Keratinocyte (primary cell): Measurements from ENCODE around the gene TAB2. TPM values are rescaled to one million over a fixed set of nuclear protein-coding genes. Genes with fewer than 3 reads are reported as not detected.

Source experiments
- DNase-seq: peaks from one replicate; pipeline ENCODE4 v3.0.0-alpha.2; 2011; ENCODE audit warnings: low read depth, missing footprints, low spot score
- FAIRE-seq: peaks from 2 replicates; lab custom pipeline; 2011; peaks lifted over from hg19 to GRCh38; lab: Jason Lieb, UNC
- H2AFZ ChIP-seq: 2 replicates; pipeline ENCODE4 v1.6.0; 2012; ENCODE audit warnings: low read length, control low read depth, inconsistent platforms; ENCODE audit not compliant: control insufficient read depth
- H3K27ac ChIP-seq: 2 replicates; pipeline ENCODE4 v1.5.1; 2011; ENCODE audit warnings: low read length; ENCODE audit not compliant: control insufficient read depth, insufficient read depth
- H3K27me3 ChIP-seq: 3 replicates; pipeline ENCODE4 v1.6.0; 2011; ENCODE audit warnings: low read length; ENCODE audit not compliant: control insufficient read depth, insufficient read depth; ENCODE audit errors: extremely low read depth
- H3K36me3 ChIP-seq, 2 experiments: 2 replicates in 1 of 2; 3 replicates in 1 of 2; pipeline ENCODE4 v1.5.1; 2011; ENCODE audit warnings: low read length in 2 of 2, mild to moderate bottlenecking in 1 of 2; ENCODE audit not compliant: control insufficient read depth in 2 of 2, insufficient read depth in 2 of 2; ENCODE audit errors: extremely low read depth in 1 of 2
- H3K4me1 ChIP-seq: 3 replicates; pipeline ENCODE4 v1.5.1; 2011; ENCODE audit warnings: low read length; ENCODE audit not compliant: control insufficient read depth, insufficient read depth; ENCODE audit errors: extremely low read depth
- H3K4me2 ChIP-seq: 3 replicates; pipeline ENCODE4 v1.6.0; 2011; ENCODE audit warnings: low read depth, low read length; ENCODE audit not compliant: control insufficient read depth, insufficient read depth; ENCODE audit errors: extremely low read depth
- H3K4me3 ChIP-seq, 3 experiments: fragments of 200-600 bp in 1 of 3; sonication (generic) in 1 of 3; 2 replicates in 2 of 3; 3 replicates in 1 of 3; pipeline ENCODE4 v1.5.1; 2011 to 2016; ENCODE audit warnings: low read length in 3 of 3, mild to moderate bottlenecking in 3 of 3, control low read depth in 2 of 3, inconsistent platforms in 1 of 3, low read depth in 1 of 3, mixed read lengths in 1 of 3, mixed run types in 1 of 3, moderate library complexity in 1 of 3; ENCODE audit not compliant: control insufficient read depth in 2 of 3, insufficient read depth in 2 of 3; ENCODE audit errors: extremely low read depth in 1 of 3
- H3K79me2 ChIP-seq: 2 replicates; pipeline ENCODE4 v1.6.0; 2012; ENCODE audit warnings: low read length; ENCODE audit not compliant: control insufficient read depth, insufficient read depth
- H3K9ac ChIP-seq: 3 replicates; pipeline ENCODE4 v1.6.0; 2011; ENCODE audit warnings: low read length; ENCODE audit not compliant: control insufficient read depth, insufficient read depth; ENCODE audit errors: extremely low read depth
- H3K9me1 ChIP-seq: 3 replicates; pipeline ENCODE4 v1.6.0; 2011; ENCODE audit warnings: low read length; ENCODE audit not compliant: control insufficient read depth, insufficient read depth; ENCODE audit errors: extremely low read depth
- H3K9me3 ChIP-seq: 2 replicates; pipeline ENCODE4 v1.5.1; 2012; ENCODE audit warnings: low read depth, low read length; ENCODE audit not compliant: control insufficient read depth
- H4K20me1 ChIP-seq: 3 replicates; pipeline ENCODE4 v1.6.0; 2011; ENCODE audit warnings: low read length; ENCODE audit not compliant: control insufficient read depth, insufficient read depth; ENCODE audit errors: extremely low read depth
- CTCF ChIP-seq, 3 experiments: IDR thresholded peaks in 1 of 3; conservative IDR thresholded peaks in 1 of 3; optimal IDR thresholded peaks in 1 of 3; 2 replicates in 2 of 3; 3 replicates in 1 of 3; pipeline versions ENCODE3 to v1.5.1; 2011; ENCODE audit warnings: low read length in 3 of 3, mild to moderate bottlenecking in 3 of 3, moderate library complexity in 2 of 3, control low read depth in 1 of 3, inconsistent platforms in 1 of 3; ENCODE audit not compliant: insufficient read depth in 2 of 3; ENCODE audit errors: extremely low read depth in 1 of 3
- EZH2 ChIP-seq: IDR thresholded peaks from one replicate; pipeline ENCODE4 v1.6.1; 2012; ENCODE audit warnings: inconsistent platforms, mild to moderate bottlenecking, low read length, moderate library complexity
- dilution Hi-C: fragments of 300-500 bp; cut with MboI; formaldehyde crosslinking; loops from one replicate; pipeline ENCODE4 v1.7.0; 2020; ENCODE audit warnings: low sequenced_read_pairs; ENCODE audit not compliant: extremely low pct_ligation_motif_present
- polyA plus RNA-seq, 5 experiments: library from polyadenylated mRNA; depleted of rRNA in 3 of 5; stranded (reverse) in 3 of 5; stranded (forward) in 1 of 5; unstranded in 1 of 5; fragments of >200 nt; gene quantifications; 1 replicate in 1 of 5; 2 replicates in 3 of 5; 3 replicates in 1 of 5; pipeline versions ENCODE4 v1.2.1 to v1.2.3, GENCODE V29; 2011 to 2012; ENCODE audit warnings: missing spikeins in 2 of 5, low read depth in 1 of 5, low replicate concordance in 1 of 5

TAB2 gene
- polyA plus RNA-seq, 1 donor (not counting 4 experiments of a cell fraction or from before 2014, with no cell fraction given) = 47.5 TPM

- FAIRE-seq (no peak), DNase-seq (no peak)
- Histone ChIP-seq H3K4me1 (peaks cover 13% of the 10 kb centered on the region), H4K20me1 (no peaks in the 10 kb centered on the region), H3K9ac (no peak overlapping the region), H2AFZ (no peak overlapping the region), H3K4me2 (no peak overlapping the region), H3K79me2 (peaks cover 80% of the 10 kb centered on the region), H3K9me1 (no peaks in the 10 kb centered on the region), H3K4me3 (no peak overlapping the region), H3K27ac (no peak overlapping the region), H3K27me3 (no peaks in the 10 kb centered on the region), H3K36me3 (no peaks in the 10 kb centered on the region), H3K9me3 (no peaks in the 10 kb centered on the region)
- TF ChIP-seq EZH2 (no peak), CTCF (optimal IDR thresholded peaks at IDR 0.05 in 1 of 3, IDR thresholded peaks at IDR 0.05 in 1 of 3, conservative IDR thresholded peaks at IDR 0.05 in 1 of 3; ENCODE audit: extremely low read depth in 1 of 3, insufficient read depth in 2 of 3, low read length in 3 of 3) (no peak)
- dilution Hi-C loops = no loop called here
These were observed 43.0 kb downstream of the TAB2 start for GRCh38 chr6:149360536-149360935.

GRCh38 chr6:149362289-149362688, 44.8 kb downstream of the TAB2 start:
- H3K4me1 ChIP-seq = peaks cover 13% of the 10 kb centered on the region
- no peak overlapping the region for H3K4me3 ChIP-seq
- no peak overlapping the region for H2AFZ ChIP-seq
- H3K4me2 ChIP-seq = no peak overlapping the region
- H3K9me1 ChIP-seq = no peaks in the 10 kb centered on the region
- H3K36me3 ChIP-seq = no peaks in the 10 kb centered on the region
- H4K20me1 ChIP-seq = no peaks in the 10 kb centered on the region
- no peaks in the 10 kb centered on the region for H3K27me3 ChIP-seq
- dilution Hi-C loops = no loop called here
- H3K27ac ChIP-seq = no peak overlapping the region
- peaks cover 82% of the 10 kb centered on the region for H3K79me2 ChIP-seq
- FAIRE-seq (no peak), DNase-seq (no peak)
- no peak overlapping the region for H3K9ac ChIP-seq
- TF ChIP-seq EZH2 (no peak), CTCF (optimal IDR thresholded peaks at IDR 0.05 in 1 of 3, IDR thresholded peaks at IDR 0.05 in 1 of 3, conservative IDR thresholded peaks at IDR 0.05 in 1 of 3; ENCODE audit: extremely low read depth in 1 of 3, insufficient read depth in 2 of 3, low read length in 3 of 3) (no peak)
- H3K9me3 ChIP-seq = no peaks in the 10 kb centered on the region
